Myocyte (in vitro differentiated cells): ENCODE data around the gene TMEM120A. TPM values are rescaled to one million over a fixed set of nuclear protein-coding genes. Genes with fewer than 3 reads are reported as not detected.
A peak's percentile ranks its signal among the peaks of the same experiment; 100 is the strongest.

Experiments
- DNase-seq: peaks from one replicate; pipeline ENCODE4 v3.0.0-alpha.2; 2012; ENCODE audit warnings: low read depth
- total RNA-seq: library from RNA; depleted of rRNA; stranded (reverse); fragments of >200 nt; gene quantifications from 2 replicates; pipeline ENCODE4 v1.2.3, GENCODE V29; 2014

TMEM120A gene
- total RNA-seq, 1 donor from 2014 or later, result 115 TPM

DNA sequence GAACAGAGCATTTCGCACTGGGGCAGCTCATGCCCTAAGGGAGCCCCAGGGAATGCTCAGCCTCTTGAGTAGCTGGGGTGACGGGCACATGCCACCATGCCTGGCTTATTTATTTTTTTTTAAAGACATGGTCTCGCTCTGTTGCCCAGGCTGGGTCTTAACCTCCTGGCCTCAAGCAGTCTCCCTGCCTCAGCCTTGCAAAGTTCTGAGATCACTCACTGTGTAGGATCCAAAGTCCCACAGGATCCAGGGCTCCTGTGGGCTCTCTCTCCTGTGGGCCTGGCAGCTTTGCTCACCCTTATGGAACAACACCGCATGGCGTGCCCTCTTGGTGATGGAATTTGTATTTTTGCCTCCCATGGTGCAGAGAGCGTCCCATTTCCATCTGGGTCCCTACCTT lies 34.0 kb downstream of the TMEM120A start:
- no peak for DNase-seq

DNA sequence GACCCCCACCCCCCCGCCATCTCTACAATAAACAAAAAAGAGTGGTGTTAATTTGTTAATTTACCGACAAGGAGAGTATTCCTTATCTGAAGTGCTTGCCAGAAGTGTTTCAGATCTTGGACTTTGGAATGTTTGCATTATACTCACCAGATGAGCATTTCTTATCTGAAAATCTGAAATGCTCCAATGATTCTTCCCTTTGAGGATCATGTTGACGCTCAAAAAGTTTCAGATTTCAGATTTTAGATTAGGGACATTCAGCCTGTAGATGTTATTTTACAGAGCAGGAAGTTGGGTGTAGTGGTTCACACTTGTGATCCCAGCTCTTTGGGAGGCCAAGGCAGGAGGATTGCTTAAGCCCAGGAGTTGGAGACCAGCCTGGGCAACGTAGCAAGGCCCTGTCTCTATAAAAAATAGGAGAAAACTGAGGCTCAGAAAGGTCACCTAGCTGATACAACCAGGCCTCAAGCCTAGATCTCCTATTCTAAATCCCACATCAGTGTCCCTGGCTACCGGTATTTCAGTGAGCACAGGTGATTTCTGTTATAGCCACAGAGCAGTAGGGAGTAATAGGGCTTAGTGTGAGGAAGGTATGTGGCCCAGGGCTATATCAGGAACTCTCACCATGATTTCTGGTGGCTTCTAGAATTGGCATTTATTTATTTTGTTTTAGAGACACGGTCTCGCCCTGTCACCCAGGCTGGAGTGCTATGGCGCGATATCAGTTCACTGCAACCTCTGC lies 35.4 kb downstream of the TMEM120A start:
- DNase-seq, result no peak

DNA sequence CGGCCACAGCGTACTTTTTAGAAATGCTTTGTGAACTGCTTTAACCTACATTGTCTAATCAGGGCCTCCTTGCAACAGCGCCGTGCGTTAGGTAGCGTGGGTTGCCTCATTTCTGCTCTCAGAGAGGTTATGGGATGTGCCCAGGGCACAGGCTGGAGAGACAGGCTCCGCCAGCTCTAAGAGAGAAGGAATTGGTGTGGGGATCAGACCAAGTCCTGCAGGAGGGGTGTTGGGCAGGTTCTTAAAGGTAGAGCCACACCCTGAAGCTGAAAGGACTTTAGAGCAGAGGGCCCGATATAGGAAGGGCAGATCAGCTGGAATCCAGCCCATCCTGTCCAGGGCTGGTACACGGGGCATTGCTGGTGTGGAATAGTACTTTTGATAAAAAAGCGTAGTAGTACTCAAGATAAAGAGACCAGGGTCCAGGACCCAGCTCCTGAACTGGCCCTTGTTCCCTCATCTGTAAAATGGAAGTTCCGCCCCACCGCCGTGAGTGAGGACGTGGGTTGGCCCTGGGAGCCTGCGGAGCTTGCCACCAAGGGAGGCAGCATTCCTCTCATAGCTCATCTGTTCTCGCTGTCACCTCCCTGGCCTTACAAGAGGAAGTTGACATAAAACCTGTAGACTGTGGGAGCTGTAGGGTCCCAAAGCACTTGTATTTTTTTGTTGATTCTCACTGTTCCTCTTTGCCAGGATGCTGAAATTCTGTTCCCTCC lies 37.2 kb downstream of the TMEM120A start:
- DNase-seq, result no peak

DNA sequence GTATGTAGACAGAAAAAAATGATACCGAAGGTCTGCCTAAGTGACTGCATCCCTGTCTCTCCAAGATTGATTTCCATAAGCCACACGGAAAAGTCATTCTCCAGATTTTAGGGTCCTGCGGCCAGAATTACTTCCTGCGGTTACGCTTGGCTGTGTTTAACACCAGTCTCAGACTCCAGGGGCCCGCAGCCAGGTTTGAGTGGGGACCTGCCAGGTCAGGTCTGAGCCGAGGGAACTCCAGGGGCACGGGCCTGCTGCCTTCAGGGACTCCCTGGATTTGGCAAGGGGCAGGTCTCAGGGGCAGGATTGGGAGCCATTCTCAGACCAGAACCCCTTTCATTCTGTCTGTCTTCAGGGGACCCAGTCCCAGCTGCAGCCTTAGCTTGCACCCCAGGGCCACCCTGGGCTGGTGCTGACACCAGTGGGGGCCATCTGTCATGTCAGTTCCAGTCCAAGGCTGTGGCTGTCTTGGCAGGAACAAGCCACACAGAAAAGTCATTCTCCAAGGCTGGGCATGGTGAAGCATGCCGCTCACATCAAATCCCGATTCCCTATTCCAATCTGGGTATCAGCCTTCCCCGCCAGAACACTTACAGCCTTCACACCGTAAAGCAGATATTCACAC lies 39.0 kb downstream of the TMEM120A start:
- DNase-seq, result no peak

DNA sequence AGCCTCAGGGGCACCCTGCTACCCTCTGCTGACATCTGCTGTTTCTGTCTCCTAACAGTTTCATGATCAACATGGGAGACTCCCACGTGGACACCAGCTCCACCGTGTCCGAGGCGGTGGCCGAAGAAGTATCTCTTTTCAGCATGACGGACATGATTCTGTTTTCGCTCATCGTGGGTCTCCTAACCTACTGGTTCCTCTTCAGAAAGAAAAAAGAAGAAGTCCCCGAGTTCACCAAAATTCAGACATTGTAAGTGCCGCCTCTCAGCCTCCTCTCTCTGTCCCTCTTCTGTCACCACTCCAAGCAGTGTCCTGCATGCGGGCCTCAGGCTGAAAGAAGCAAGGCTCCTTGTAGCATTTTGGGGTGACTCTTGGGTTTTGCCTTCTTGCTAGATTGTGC lies 40.5 kb downstream of the TMEM120A start:
- DNase-seq, result no peak

DNA sequence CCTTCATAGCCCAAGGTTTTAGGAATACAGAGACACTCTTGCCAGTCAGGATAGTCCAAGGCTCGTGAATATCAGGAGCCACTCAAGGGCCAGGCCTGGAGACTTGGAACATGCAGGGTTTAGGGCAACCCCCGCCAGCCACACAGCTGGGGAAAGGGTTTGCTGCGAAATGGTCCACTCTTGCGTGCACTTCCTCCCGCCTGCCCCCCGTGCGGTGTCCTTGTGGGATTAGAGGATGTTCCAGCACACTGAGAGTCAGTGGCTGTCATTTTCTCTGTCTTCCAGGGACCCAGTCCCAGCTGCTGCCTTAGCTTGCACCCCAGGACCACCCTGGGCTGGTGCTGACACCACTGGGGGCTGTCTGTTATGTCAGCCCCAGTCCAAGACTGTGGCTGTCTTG lies 41.0 kb downstream of the TMEM120A start:
- no peak for DNase-seq

DNA sequence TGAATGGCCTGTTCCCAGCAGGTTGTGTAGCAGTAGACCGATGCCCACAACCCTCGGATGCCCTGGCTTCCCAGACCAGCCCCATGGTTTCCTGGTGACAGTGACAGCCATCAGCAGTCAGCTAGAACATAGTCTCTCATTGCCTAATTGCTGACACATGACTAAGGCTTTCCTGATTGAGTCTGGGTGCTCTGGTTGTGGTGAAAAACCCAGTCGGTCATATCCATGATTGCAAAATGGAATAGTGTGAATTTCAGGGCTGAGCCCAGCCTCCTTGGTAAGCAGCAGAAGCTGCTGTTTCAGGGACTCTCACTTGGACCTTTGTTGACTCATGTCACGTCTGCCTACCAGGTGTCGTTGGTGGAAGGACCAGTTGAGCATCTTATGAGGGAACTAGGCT lies 42.9 kb downstream of the TMEM120A start:
- peak; percentile 85 for DNase-seq

DNA sequence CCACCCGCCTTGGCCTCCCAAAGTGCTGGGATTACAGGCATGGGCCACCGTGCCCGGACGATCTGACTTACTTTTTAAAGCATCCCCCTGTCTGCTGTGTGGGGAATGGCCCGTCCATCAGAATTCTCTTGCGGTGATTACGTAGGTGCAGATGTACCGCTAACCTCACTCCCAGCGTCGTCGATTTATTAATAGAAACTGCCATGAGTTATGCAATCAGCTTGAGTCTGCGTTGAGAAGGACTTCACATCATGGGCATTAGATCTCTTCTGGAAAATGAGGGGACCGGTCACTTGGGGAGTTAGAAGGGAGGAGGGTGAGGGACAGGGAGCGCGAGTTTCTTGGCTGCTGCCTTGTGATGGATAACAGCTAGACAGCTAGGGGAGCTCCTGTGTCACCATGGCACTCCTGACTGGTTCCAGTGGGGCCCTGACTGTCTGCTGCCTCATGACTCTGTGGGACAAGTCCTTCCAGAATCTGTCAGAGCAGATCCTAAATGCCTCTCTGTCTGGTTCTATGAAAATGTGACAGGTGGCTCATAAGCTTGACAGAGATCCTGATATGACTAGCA lies 44.2 kb downstream of the TMEM120A start:
- DNase-seq, result peak; percentile 75

DNA sequence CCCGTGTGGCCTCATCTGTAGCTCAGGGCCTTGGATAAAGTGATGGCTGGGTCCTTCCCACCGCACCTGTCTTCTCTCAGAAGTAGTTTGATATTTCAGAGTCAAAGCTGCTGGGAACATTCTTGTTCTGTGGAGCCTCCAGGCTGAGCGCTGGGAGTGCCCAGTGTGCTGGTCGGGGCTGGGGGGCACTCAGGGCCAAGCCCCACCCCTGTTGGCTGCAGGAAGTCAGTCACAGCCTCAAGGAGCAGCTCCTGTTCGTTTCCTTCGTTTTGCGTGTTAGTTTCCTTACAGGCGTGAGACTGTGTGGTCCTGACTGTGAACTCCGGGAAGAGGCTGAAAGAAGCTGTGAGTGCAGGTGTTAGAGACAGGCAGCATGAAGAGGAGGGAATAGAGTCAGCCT lies 46.2 kb downstream of the TMEM120A start:
- peak; percentile 33 for DNase-seq

DNA sequence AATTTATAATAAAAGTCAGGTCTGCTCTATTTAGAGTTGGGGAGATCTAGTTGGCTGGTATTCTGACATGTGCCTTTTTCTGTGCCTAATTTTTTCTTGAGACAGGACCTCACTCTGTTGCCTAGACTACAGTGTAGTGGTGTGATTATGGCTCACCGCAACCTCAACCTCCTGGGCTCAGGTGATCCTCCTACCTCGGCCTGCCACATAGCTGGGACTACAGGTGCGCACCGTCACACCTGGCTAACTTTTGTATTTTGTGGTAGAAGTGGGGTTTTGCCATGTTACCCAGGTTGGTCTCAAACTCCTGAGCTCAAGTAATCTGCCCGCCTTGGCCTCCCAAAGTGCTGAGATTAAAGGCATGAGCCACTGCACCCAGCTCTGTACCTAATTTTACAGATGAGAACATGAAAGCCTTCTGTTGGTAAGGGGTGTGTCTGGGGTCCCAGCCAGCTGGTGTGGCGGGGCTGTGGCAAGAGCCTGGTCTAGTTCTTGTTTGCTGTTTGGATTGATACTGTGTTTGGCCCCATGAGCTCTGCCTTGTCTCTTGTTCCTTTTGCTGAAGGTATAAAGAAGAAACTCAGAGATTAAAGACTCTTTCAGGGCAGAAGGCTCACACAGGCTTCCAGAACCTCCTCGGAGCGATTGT lies 48.1 kb downstream of the TMEM120A start:
- DNase-seq, result peak; percentile 76

DNA sequence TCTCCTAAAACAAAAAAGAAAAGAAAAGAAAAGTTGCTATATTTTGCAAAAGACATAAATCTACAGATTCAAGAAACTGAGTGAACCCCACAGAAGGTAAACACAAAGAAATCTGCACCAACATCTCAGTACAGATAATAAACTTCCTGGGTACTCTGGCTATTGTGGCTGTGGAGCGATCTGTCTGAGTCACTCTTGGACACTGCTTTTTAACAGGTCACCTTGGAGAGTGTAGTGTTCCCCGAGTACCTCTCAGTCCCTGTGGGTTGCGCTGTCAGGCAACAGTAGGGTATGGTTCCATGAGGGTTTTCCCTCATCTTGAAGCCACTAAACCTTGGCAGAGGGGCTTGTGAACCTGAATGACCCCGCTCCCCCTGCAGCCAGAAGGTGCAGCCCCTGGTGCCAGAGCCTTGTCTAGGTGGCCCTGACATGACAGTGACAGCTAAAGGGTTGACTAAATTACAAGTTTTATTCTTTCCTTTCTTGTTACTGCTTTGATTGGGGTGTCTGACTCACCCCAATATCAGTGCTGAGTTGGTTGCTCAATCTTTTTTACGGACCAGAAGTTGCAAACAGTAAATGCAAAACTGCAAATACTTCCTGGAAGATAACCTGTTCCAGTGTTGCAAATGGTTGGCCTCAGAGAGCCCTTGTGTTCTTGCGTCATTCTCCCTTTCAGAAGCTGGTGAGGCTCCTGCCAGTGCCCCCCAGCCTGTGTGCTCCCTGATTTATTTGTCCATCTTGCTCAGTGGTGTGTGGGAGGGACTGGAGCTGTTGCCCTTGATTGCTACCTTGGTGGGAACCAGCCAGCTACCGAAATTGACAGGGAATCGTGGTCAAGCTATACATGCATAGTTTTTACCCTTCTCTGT lies 48.9 kb downstream of the TMEM120A start:
- peak; percentile 43 for DNase-seq

DNA sequence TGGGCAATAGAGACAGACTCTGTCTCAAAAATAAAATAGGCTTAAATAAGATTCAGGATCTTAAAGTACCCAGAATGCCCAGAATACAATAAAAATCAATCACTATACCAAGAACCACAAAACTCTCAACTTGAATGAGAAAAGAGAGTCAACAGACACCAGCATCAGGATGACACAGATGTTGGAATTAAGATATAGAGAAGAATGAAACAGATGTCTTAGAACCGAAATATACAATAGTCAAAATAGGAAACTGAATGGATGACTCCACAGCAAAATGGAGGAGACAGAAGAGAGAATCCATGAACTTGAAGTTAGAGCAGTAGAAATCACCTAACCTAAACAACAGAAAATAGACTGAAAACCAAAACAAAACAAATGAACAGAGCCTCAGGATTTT lies 49.9 kb downstream of the TMEM120A start:
- DNase-seq, result no peak

DNA sequence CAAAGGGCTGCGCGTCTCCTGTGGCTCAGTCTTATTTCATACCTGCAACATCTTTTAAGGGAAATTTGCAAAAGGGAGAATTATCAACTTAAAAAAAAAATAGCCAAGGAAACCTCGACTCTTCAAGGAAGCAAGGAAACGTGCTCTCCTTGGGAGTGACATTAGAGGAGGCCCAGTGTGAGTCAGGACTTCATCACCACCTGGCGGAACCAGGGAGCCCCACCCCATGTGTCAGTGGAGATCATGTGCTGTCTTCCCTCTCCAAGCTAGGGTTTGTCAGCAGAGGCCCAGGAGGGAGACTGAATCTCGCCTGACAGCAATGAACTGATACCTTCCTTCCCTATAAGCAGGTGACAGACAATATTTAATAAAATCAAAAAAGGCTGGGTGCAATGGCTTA lies 50.5 kb downstream of the TMEM120A start:
- DNase-seq, result peak; percentile 66

DNA sequence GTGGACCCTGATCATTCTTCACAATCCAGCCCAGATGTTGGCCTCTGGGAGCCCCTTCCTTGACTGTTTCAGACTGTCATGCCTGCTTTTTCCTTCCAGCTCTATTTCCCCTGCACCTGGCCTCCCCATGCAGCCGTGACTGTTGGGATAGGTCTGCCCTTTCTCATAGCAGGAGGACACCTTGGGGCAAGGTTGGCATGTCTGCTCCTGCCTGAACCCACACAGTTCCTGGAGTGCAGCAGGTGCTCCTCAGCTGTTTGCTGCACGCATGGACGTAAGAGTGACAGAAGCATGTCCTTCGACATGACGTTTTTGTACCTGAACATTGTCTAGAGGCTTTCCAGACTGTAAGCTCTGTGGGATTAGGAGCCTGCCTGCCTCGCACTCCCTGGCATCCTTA lies 55.5 kb downstream of the TMEM120A start:
- DNase-seq, result no peak

DNA sequence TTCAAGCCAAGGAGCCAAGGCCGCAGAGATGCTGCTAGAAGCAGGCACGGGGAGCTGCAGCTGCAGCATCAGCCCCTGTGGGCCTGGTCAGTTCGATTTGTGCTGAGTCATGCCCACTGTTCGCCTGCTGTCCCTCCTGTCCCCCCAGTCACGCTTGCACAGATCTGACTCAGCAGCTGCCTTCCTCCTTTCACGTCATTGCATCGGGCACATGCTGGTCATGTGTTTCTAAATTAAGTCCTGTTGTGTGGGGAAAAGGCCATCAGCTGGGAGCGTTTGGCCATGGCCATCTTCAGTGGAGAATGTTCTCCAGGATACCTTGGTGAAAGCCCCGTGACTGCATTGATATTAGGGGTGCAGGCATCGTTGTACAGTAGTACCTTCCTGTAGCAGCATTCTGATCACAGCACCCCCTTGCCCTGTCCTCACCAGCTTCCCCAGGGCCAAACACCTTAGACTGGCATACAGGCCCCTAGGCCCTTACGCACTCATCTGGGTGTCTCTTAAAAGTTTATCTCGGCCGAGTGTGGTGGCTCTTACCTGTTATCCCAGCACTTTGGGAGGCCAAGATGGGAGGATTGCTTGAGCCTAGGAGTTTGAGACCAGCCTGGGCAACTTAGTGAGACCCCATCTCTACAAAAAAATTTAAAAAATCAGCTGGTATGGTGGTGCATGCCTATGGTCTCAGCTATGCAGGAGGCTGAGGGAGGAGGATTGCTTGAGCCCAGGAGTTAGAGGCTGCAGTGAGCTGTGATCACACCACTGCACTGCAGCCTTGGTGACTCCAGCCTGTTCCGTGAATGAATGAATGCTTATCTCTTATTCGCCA lies 56.2 kb downstream of the TMEM120A start:
- DNase-seq, result peak; percentile 99
